ENCODE data around the gene RASA1. TPM values are rescaled to one million over a fixed set of nuclear protein-coding genes. Genes with fewer than 3 reads are reported as not detected.

The RASA1 gene
- total RNA-seq, 2 donors from 2014 or later, result 15.6 to 17.8 TPM

- H3K9me3 ChIP-seq, result no peaks in the 10 kb centered on the region
- WGBS, 2 donors, result 75 to 79% methylated on average over 3 of the region's 3 CpGs
- ATAC-seq, result no peak
- TF ChIP-seq POLR2A (IDR thresholded peaks at IDR 0.05) (no peak), CTCF (IDR thresholded peaks at IDR 0.05) (no peak)
- no peak for DNase-seq
- intact Hi-C loops (cut with DNase I), result no loop called here
- H3K27me3 ChIP-seq, result no peaks in the 10 kb centered on the region
- peaks cover 6 to 26% of the 10 kb centered on the region in 2 donors for H3K36me3 ChIP-seq (replicated peaks in 1 of 2; ENCODE audit: insufficient read depth in 1 of 2, low read depth in 2 of 2)
- peaks cover 3% of the 10 kb centered on the region for H3K4me1 ChIP-seq
- H3K27ac ChIP-seq, result no peak overlapping the region
- no peak overlapping the region for H3K4me3 ChIP-seq
Measured at GRCh38 chr5:87403899-87404298, 136.2 kb downstream of the RASA1 start.

GRCh38 chr5:87404359-87404758, 136.7 kb downstream of the RASA1 start:
- TF ChIP-seq POLR2A (IDR thresholded peaks at IDR 0.05) (no peak), CTCF (IDR thresholded peaks at IDR 0.05) (no peak)
- Histone ChIP-seq H3K27ac (no peak overlapping the region), H3K9me3 (no peaks in the 10 kb centered on the region), H3K27me3 (no peaks in the 10 kb centered on the region), H3K36me3 (replicated peaks in 1 of 2; ENCODE audit: insufficient read depth in 1 of 2, low read depth in 2 of 2) (peaks cover 6 to 23% of the 10 kb centered on the region in 2 donors), H3K4me1 (no peaks in the 10 kb centered on the region), H3K4me3 (no peak overlapping the region)
- no peak for ATAC-seq
- DNase-seq, result no peak
- intact Hi-C loops (cut with DNase I), result no loop called here
- 60 to 75% methylated on average over 2 of the region's 2 CpGs for WGBS, 2 donors

- H3K27me3 ChIP-seq, result no peaks in the 10 kb centered on the region
- intact Hi-C loops (cut with DNase I), result no loop called here
- peaks cover 6 to 23% of the 10 kb centered on the region in 2 donors for H3K36me3 ChIP-seq (replicated peaks in 1 of 2; ENCODE audit: insufficient read depth in 1 of 2, low read depth in 2 of 2)
- H3K4me1 ChIP-seq, result peaks cover 2% of the 10 kb centered on the region
- DNase-seq (no peak), ATAC-seq (no peak)
- H3K27ac ChIP-seq, result no peak overlapping the region
- 96 to 98% methylated on average over 2 of the region's 2 CpGs for WGBS, 2 donors
- no peak for TF ChIP-seq POLR2A (IDR thresholded peaks at IDR 0.05)
- TF ChIP-seq CTCF (IDR thresholded peaks at IDR 0.05), result no peak
- H3K9me3 ChIP-seq, result no peaks in the 10 kb centered on the region
- no peak overlapping the region for H3K4me3 ChIP-seq
Measured at GRCh38 chr5:87405472-87406155, 137.9 kb downstream of the RASA1 start.

GRCh38 chr5:87408204-87408603, 140.5 kb downstream of the RASA1 start:
- Histone ChIP-seq H3K4me3 (no peak overlapping the region), H3K9me3 (no peaks in the 10 kb centered on the region), H3K36me3 (replicated peaks in 1 of 2; ENCODE audit: insufficient read depth in 1 of 2, low read depth in 2 of 2) (peaks cover 0 to 13% of the 10 kb centered on the region in 2 donors), H3K27ac (no peak overlapping the region), H3K27me3 (no peaks in the 10 kb centered on the region), H3K4me1 (peaks cover 15% of the 10 kb centered on the region)
- ATAC-seq (no peak), DNase-seq (no peak)
- 67 to 77% methylated on average over 2 of the region's 2 CpGs for WGBS, 2 donors
- intact Hi-C loops (cut with DNase I), result no loop called here
- TF ChIP-seq CTCF (IDR thresholded peaks at IDR 0.05), result no peak
- TF ChIP-seq POLR2A (IDR thresholded peaks at IDR 0.05), result no peak

- peak overlapping the region in 1 of 4 donors; percentile 18 for H3K27ac ChIP-seq
- no peak for ATAC-seq
- H3K4me3 ChIP-seq, result no peak overlapping the region
Measured at GRCh38 chr5:87410931-87411330, 143.2 kb downstream of the RASA1 start.

More at GRCh38 chr5:87410931-87411330, 143.2 kb downstream of the RASA1 start:
- H3K27me3 ChIP-seq, result no peaks in the 10 kb centered on the region
- DNase-seq, result no peak
- peaks cover 0 to 8% of the 10 kb centered on the region in 2 donors for H3K36me3 ChIP-seq (replicated peaks in 1 of 2; ENCODE audit: insufficient read depth in 1 of 2, low read depth in 2 of 2)
- WGBS, 2 donors, result 50 to 53% methylated on average over 1 of the region's 1 CpG
- TF ChIP-seq CTCF (IDR thresholded peaks at IDR 0.05), result no peak
- no peak for TF ChIP-seq POLR2A (IDR thresholded peaks at IDR 0.05)
- intact Hi-C loops (cut with DNase I), result no loop called here
- H3K4me1 ChIP-seq, result peaks cover 18% of the 10 kb centered on the region
- H3K9me3 ChIP-seq, result no peaks in the 10 kb centered on the region
